ENCODE data around the gene SASH1. TPM values are rescaled to one million over a fixed set of nuclear protein-coding genes. Genes with fewer than 3 reads are reported as not detected.

The SASH1 gene
- total RNA-seq, 1 experiment from 2014 or later: 11.7 TPM

GRCh38 chr6:148566664-148567350 lies 224.2 kb downstream of the SASH1 start (continued):
- TF ChIP-seq REST (IDR thresholded peaks at IDR 0.05; ENCODE audit: low read depth): no peak

GRCh38 chr6:148570456-148570855 lies 227.8 kb downstream of the SASH1 start:
- no peak overlapping the region for H3K27ac ChIP-seq (ENCODE audit: low read depth, low read length)
- H3K9me3 ChIP-seq (ENCODE audit: control insufficient read depth in 1 of 2, insufficient read depth in 1 of 2, low read depth in 1 of 2, low read length in 2 of 2): no peaks in the 10 kb centered on the region
- no peak overlapping the region for H3K4me3 ChIP-seq (replicated peaks in 1 of 2; ENCODE audit: low read depth in 1 of 2, low read length in 2 of 2)
- RAD21 ChIA-PET (ENCODE audit: low non-redundant PET in 1 of 2, low total read pairs in 2 of 2, uncharacterized antibody in 2 of 2, unreplicated experiment in 2 of 2): no interaction called here
- H4K20me1 ChIP-seq (ENCODE audit: insufficient read depth): no peaks in the 10 kb centered on the region
- no peak overlapping the region for H2AFZ ChIP-seq (ENCODE audit: low read depth, low read length, poor library complexity, severe bottlenecking)
- 0 out of 2 replicates have a peak, but pooled peaks cover 4% of the 10 kb centered on the region for H3K27me3 ChIP-seq (ENCODE audit: insufficient read depth, low read length)
- no peaks in the 10 kb centered on the region for H3K79me2 ChIP-seq (ENCODE audit: insufficient read depth, low read length)
- ATAC-seq (no peak), DNase-seq (ENCODE audit: low read depth, low spot score) (no peak)
- CTCF ChIA-PET: no interaction called here
- intact Hi-C loops (cut with micrococcal nuclease): loop anchor here (10.0 kb wide), 1 partner anchor 944 kb away; no protein-coding TSS in a partner anchor
- H3K4me2 ChIP-seq (ENCODE audit: low read length): no peak overlapping the region
- H3K9me2 ChIP-seq (ENCODE audit: insufficient read depth): no peaks in the 10 kb centered on the region
- TF ChIP-seq ELF1 (IDR thresholded peaks at IDR 0.05; ENCODE audit: borderline replicate concordance, low read depth) (no peak), EGR1 (IDR thresholded peaks at IDR 0.05; ENCODE audit: low read depth) (no peak), POLR2A (IDR thresholded peaks at IDR 0.05; ENCODE audit: borderline replicate concordance, extremely low read depth, insufficient read depth, insufficient read length) (no peak), CEBPB (IDR thresholded peaks at IDR 0.05; ENCODE audit: low read depth) (no peak), EZH2 (IDR thresholded peaks at IDR 0.05) (no peak), EZH2phosphoT487 (IDR thresholded peaks at IDR 0.05; ENCODE audit: borderline replicate concordance) (no peak), SIN3A (IDR thresholded peaks at IDR 0.05; ENCODE audit: low read depth) (no peak), RAD21 (IDR thresholded peaks at IDR 0.05; ENCODE audit: low read depth) (no peak), ZBTB33 (IDR thresholded peaks at IDR 0.05; ENCODE audit: extremely low read depth, insufficient replicate concordance, low read length) (no peak), FOSL1 (IDR thresholded peaks at IDR 0.05; ENCODE audit: low read depth) (no peak)
- no peak overlapping the region for H3K9ac ChIP-seq (ENCODE audit: low read length)
- BruUV-seq (replicated peaks): no TSS peak
- POLR2A ChIA-PET: no interaction called here
- no peaks in the 10 kb centered on the region for H3K36me3 ChIP-seq (ENCODE audit: control insufficient read depth in 1 of 2, insufficient read depth in 2 of 2, low read length in 2 of 2)
- peaks cover 0 to 7% of the 10 kb centered on the region in 2 experiments; a peak in 2 of 4 replicates for H3K4me1 ChIP-seq (ENCODE audit: control insufficient read depth in 1 of 2, insufficient read depth in 2 of 2, low read length in 2 of 2)
